HepG2 (cell line): ENCODE measurements around the gene PXMP2.

Source experiments
- MED8 ChIP-seq: sonication (generic); formaldehyde crosslinking; IDR thresholded peaks from 2 replicates; pipeline ENCODE4 v1.8.1; 2023; ENCODE audit warnings: mild to moderate bottlenecking, missing genetic modification reagents; ENCODE audit not compliant: insufficient replicate concordance
- TF ChIP-seq, protein P1 (sequence below): sonication (generic); formaldehyde crosslinking; IDR thresholded peaks from 2 replicates; pipeline ENCODE4 v1.5.0; 2020; ENCODE audit warnings: mild to moderate bottlenecking, missing genetic modification reagents, moderate library complexity

DNA sequence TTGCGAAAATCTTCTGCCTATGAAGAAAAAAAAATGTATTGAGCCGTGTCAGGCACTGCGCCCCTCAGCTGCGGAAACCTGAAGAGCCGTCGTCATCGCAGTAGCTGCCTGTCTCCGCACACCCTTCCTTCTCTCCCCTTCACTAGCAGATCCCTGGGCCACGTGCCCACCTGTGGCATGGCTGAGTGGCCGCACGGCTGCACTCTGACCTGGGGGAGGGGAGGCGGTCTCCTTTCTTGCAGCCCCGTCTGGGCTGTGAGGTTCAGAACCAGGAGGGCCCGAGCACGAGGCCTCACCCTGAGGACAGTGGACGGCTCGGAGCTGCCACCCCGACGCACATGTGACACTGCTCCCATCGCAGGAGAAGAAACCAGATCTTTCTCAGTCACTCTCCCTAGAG lies 48.1 kb downstream of the PXMP2 start:
- TF ChIP-seq MED8: no peak
- TF ChIP-seq, protein P1, sequence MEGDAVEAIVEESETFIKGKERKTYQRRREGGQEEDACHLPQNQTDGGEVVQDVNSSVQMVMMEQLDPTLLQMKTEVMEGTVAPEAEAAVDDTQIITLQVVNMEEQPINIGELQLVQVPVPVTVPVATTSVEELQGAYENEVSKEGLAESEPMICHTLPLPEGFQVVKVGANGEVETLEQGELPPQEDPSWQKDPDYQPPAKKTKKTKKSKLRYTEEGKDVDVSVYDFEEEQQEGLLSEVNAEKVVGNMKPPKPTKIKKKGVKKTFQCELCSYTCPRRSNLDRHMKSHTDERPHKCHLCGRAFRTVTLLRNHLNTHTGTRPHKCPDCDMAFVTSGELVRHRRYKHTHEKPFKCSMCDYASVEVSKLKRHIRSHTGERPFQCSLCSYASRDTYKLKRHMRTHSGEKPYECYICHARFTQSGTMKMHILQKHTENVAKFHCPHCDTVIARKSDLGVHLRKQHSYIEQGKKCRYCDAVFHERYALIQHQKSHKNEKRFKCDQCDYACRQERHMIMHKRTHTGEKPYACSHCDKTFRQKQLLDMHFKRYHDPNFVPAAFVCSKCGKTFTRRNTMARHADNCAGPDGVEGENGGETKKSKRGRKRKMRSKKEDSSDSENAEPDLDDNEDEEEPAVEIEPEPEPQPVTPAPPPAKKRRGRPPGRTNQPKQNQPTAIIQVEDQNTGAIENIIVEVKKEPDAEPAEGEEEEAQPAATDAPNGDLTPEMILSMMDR: no peak
